ENCODE measurements around the gene FAM120A. TPM values are rescaled to one million over a fixed set of nuclear protein-coding genes. Genes with fewer than 3 reads are reported as not detected.

The FAM120A gene
- total and polyA plus RNA-seq, 2 of the 13 experiments (the other 11 are each of a cell fraction or from before 2014, with no cell fraction given), result 41.3 to 44.4 TPM

DNA sequence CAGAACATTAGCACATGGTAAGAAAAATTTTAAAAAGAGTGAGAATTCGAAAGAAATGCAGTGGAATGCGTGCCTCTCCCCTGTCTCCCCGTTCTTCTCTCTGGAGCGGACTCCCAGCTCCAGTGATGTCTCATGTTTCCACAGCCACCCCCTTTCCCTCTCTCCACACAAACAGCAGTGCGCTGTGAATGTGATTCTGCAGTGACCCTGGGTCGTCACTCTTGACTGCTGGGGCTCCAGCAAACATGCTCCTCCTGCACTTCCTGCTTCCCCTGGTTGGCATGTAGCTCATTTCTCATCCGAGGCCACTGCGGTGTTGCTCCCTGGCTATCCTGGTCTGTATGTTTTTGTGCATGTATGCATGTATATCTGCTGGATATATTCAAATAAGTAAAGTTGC is 138.2 kb downstream of the FAM120A start (continued):
- TF ChIP-seq, protein P1, sequence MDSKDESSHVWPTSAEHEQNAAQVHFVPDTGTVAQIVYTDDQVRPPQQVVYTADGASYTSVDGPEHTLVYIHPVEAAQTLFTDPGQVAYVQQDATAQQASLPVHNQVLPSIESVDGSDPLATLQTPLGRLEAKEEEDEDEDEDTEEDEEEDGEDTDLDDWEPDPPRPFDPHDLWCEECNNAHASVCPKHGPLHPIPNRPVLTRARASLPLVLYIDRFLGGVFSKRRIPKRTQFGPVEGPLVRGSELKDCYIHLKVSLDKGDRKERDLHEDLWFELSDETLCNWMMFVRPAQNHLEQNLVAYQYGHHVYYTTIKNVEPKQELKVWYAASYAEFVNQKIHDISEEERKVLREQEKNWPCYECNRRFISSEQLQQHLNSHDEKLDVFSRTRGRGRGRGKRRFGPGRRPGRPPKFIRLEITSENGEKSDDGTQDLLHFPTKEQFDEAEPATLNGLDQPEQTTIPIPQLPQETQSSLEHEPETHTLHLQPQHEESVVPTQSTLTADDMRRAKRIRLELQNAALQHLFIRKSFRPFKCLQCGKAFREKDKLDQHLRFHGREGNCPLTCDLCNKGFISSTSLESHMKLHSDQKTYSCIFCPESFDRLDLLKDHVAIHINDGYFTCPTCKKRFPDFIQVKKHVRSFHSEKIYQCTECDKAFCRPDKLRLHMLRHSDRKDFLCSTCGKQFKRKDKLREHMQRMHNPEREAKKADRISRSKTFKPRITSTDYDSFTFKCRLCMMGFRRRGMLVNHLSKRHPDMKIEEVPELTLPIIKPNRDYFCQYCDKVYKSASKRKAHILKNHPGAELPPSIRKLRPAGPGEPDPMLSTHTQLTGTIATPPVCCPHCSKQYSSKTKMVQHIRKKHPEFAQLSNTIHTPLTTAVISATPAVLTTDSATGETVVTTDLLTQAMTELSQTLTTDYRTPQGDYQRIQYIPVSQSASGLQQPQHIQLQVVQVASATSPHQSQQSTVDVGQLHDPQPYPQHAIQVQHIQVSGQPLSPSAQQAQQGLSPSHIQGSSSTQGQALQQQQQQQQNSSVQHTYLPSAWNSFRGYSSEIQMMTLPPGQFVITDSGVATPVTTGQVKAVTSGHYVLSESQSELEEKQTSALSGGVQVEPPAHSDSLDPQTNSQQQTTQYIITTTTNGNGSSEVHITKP (CRISPR knock-in tag; IDR thresholded peaks at IDR 0.05; ENCODE audit: low read depth), result no peak
- TF ChIP-seq, protein P2, sequence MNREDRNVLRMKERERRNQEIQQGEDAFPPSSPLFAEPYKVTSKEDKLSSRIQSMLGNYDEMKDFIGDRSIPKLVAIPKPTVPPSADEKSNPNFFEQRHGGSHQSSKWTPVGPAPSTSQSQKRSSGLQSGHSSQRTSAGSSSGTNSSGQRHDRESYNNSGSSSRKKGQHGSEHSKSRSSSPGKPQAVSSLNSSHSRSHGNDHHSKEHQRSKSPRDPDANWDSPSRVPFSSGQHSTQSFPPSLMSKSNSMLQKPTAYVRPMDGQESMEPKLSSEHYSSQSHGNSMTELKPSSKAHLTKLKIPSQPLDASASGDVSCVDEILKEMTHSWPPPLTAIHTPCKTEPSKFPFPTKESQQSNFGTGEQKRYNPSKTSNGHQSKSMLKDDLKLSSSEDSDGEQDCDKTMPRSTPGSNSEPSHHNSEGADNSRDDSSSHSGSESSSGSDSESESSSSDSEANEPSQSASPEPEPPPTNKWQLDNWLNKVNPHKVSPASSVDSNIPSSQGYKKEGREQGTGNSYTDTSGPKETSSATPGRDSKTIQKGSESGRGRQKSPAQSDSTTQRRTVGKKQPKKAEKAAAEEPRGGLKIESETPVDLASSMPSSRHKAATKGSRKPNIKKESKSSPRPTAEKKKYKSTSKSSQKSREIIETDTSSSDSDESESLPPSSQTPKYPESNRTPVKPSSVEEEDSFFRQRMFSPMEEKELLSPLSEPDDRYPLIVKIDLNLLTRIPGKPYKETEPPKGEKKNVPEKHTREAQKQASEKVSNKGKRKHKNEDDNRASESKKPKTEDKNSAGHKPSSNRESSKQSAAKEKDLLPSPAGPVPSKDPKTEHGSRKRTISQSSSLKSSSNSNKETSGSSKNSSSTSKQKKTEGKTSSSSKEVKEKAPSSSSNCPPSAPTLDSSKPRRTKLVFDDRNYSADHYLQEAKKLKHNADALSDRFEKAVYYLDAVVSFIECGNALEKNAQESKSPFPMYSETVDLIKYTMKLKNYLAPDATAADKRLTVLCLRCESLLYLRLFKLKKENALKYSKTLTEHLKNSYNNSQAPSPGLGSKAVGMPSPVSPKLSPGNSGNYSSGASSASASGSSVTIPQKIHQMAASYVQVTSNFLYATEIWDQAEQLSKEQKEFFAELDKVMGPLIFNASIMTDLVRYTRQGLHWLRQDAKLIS (CRISPR knock-in tag; IDR thresholded peaks at IDR 0.05), result no peak
- TF ChIP-seq SMYD3 (CRISPR knock-in tag; IDR thresholded peaks at IDR 0.05) (no peak), ZNF790 (CRISPR knock-in tag; IDR thresholded peaks at IDR 0.05; ENCODE audit: borderline replicate concordance) (no peak), TCF7L2 (IDR thresholded peaks at IDR 0.05; ENCODE audit: low read depth, low read length) (no peak), NFE2L2 (IDR thresholded peaks at IDR 0.05; ENCODE audit: low read length) (no peak)
- TF ChIP-seq, protein P3, sequence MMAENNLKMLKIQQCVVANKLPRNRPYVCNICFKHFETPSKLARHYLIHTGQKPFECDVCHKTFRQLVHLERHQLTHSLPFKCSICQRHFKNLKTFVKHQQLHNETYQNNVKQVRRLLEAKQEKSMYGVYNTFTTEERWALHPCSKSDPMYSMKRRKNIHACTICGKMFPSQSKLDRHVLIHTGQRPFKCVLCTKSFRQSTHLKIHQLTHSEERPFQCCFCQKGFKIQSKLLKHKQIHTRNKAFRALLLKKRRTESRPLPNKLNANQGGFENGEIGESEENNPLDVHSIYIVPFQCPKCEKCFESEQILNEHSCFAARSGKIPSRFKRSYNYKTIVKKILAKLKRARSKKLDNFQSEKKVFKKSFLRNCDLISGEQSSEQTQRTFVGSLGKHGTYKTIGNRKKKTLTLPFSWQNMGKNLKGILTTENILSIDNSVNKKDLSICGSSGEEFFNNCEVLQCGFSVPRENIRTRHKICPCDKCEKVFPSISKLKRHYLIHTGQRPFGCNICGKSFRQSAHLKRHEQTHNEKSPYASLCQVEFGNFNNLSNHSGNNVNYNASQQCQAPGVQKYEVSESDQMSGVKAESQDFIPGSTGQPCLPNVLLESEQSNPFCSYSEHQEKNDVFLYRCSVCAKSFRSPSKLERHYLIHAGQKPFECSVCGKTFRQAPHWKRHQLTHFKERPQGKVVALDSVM (CRISPR knock-in tag; IDR thresholded peaks at IDR 0.05), result no peak
- TF ChIP-seq, protein P4, sequence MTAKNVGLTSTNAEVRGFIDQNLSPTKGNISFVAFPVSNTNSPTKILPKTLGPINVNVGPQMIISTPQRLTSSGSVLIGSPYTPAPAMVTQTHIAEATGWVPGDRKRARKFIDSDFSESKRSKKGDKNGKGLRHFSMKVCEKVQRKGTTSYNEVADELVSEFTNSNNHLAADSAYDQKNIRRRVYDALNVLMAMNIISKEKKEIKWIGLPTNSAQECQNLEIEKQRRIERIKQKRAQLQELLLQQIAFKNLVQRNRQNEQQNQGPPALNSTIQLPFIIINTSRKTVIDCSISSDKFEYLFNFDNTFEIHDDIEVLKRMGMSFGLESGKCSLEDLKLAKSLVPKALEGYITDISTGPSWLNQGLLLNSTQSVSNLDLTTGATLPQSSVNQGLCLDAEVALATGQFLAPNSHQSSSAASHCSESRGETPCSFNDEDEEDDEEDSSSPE (CRISPR knock-in tag; IDR thresholded peaks at IDR 0.05), result no peak
- TF ChIP-seq, protein P5, sequence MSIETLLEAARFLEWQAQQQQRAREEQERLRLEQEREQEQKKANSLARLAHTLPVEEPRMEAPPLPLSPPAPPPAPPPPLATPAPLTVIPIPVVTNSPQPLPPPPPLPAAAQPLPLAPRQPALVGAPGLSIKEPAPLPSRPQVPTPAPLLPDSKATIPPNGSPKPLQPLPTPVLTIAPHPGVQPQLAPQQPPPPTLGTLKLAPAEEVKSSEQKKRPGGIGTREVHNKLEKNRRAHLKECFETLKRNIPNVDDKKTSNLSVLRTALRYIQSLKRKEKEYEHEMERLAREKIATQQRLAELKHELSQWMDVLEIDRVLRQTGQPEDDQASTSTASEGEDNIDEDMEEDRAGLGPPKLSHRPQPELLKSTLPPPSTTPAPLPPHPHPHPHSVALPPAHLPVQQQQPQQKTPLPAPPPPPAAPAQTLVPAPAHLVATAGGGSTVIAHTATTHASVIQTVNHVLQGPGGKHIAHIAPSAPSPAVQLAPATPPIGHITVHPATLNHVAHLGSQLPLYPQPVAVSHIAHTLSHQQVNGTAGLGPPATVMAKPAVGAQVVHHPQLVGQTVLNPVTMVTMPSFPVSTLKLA (IDR thresholded peaks at IDR 0.05), result no peak
- TF ChIP-seq, protein P6, sequence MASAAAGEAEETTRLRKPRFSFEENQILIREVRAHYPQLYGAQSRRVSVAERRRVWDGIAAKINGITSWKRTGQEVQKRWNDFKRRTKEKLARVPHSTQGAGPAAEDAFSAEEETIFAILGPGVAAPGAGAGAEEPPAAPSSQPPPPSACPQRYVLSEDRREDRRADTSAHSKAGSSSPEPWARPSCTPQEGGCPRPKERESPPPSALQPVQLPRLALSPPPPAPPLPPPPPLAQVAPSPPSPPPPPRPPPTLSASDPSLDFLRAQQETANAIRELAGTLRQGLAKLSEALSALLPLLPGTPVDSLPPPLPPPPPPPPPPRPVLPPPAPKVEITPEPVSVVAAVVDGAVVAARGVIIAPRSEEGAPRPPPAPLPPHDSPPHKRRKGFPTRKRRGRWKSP (CRISPR knock-in tag; IDR thresholded peaks at IDR 0.05), result no peak
- TF ChIP-seq, protein P7, sequence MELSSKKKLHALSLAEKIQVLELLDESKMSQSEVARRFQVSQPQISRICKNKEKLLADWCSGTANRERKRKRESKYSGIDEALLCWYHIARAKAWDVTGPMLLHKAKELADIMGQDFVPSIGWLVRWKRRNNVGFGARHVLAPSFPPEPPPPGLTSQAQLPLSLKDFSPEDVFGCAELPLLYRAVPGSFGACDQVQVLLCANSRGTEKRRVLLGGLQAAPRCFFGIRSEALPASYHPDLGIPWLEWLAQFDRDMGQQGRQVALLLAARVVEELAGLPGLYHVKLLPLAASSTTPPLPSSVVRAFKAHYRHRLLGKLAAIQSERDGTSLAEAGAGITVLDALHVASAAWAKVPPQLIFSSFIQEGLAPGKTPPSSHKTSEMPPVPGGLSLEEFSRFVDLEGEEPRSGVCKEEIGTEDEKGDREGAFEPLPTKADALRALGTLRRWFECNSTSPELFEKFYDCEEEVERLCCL (CRISPR knock-in tag; IDR thresholded peaks at IDR 0.05; ENCODE audit: borderline replicate concordance), result no peak

Measured in HepG2 (cell line).